H1 (cell line): ENCODE measurements around the gene BMAL2. TPM values are rescaled to one million over a fixed set of nuclear protein-coding genes. Genes with fewer than 3 reads are reported as not detected.

Experiments
- CTCF ChIA-PET: fragments of 300-600 bp; sonication (Branson Sonifier 250); formaldehyde crosslinking; loops from one replicate; lab custom pipeline; 2021; ENCODE audit not compliant: partially characterized antibody; lab: Charles Lee
- POLR2A ChIA-PET: fragments of 300-600 bp; sonication (Branson Sonifier 250); formaldehyde crosslinking; loops from one replicate; lab custom pipeline; 2021; ENCODE audit warnings: inconsistent platforms; ENCODE audit not compliant: partially characterized antibody; lab: Charles Lee
- DNase-seq, 2 experiments: peaks; one replicate each; pipeline versions ENCODE4 v3.0.0 to v3.0.0-alpha.2; 2010 to 2022; ENCODE audit warnings: low spot score in 2 of 2, low read depth in 1 of 2, mixed read lengths in 1 of 2
- FAIRE-seq: peaks from 2 replicates; lab custom pipeline; 2011; peaks lifted over from hg19 to GRCh38; lab: Jason Lieb, UNC
- H2AFZ ChIP-seq: 2 replicates; pipeline ENCODE4 v1.8.1; 2012; ENCODE audit warnings: low read length, inconsistent platforms
- H2AK5ac ChIP-seq: 2 replicates; pipeline ENCODE4 v1.6.1; 2013; ENCODE audit warnings: low read depth, low read length
- H2BK120ac ChIP-seq: replicated peaks from 2 replicates; pipeline ENCODE3; 2013; ENCODE audit warnings: low read depth, low read length, inconsistent platforms
- H2BK12ac ChIP-seq: 2 replicates; pipeline ENCODE4 v1.6.1; 2013; ENCODE audit warnings: low read depth, low read length
- H2BK15ac ChIP-seq: 2 replicates; pipeline ENCODE4 v1.6.1; 2013; ENCODE audit warnings: low read length
- H2BK20ac ChIP-seq: 2 replicates; pipeline ENCODE4 v1.6.1; 2013; ENCODE audit warnings: low read length
- H2BK5ac ChIP-seq: 2 replicates; pipeline ENCODE4 v1.6.1; 2013; ENCODE audit warnings: low read depth, low read length
- H3K14ac ChIP-seq: 2 replicates; pipeline ENCODE4 v1.6.1; 2013; ENCODE audit warnings: inconsistent platforms; ENCODE audit not compliant: insufficient read length
- H3K18ac ChIP-seq: 2 replicates; pipeline ENCODE4 v1.6.1; 2013; ENCODE audit warnings: low read length; ENCODE audit errors: extremely low read depth
- H3K23ac ChIP-seq: 2 replicates; pipeline ENCODE4 v1.6.1; 2013; ENCODE audit warnings: inconsistent platforms; ENCODE audit not compliant: insufficient read length
- H3K23me2 ChIP-seq: 2 replicates; pipeline ENCODE4 v1.6.1; 2013; ENCODE audit warnings: low read depth, low read length
- H3K27ac ChIP-seq: 2 replicates; pipeline ENCODE4 v1.6.1; 2011; ENCODE audit warnings: low read depth, low read length, inconsistent platforms
- H3K27me3 ChIP-seq, 4 experiments: replicated peaks in 1 of 4; 1 replicate in 1 of 4; 2 replicates in 3 of 4; pipeline versions ENCODE4 v1.6.1 to v1.8.1; 2011 to 2013; ENCODE audit warnings: low read length in 3 of 4, mild to moderate bottlenecking in 3 of 4, inconsistent platforms in 2 of 4, mixed read lengths in 2 of 4, moderate library complexity in 1 of 4; ENCODE audit not compliant: control insufficient read depth in 3 of 4, insufficient read depth in 3 of 4; ENCODE audit errors: extremely low read depth in 1 of 4
- H3K36me3 ChIP-seq, 4 experiments: 2 replicates each; pipeline versions ENCODE4 v1.6.1 to v1.8.1; 2011 to 2013; ENCODE audit warnings: mild to moderate bottlenecking in 4 of 4, low read length in 3 of 4, moderate library complexity in 2 of 4, control low read depth in 1 of 4, inconsistent platforms in 1 of 4; ENCODE audit not compliant: insufficient read depth in 4 of 4, control insufficient read depth in 2 of 4
- H3K4ac ChIP-seq: replicated peaks from 2 replicates; pipeline ENCODE3; 2013; ENCODE audit warnings: low read length, low read depth, mixed read lengths, inconsistent platforms; ENCODE audit not compliant: insufficient read length
- H3K4me1 ChIP-seq, 4 experiments: replicated peaks in 1 of 4; 1 replicate in 1 of 4; 2 replicates in 3 of 4; pipeline versions ENCODE4 v1.6.1 to v1.8.1; 2011 to 2013; ENCODE audit warnings: low read length in 3 of 4, inconsistent platforms in 2 of 4, mixed read lengths in 1 of 4; ENCODE audit not compliant: insufficient read depth in 4 of 4, control insufficient read depth in 3 of 4
- H3K4me2 ChIP-seq, 2 experiments: 2 replicates each; pipeline versions ENCODE4 v1.6.1 to v1.8.1; 2011 to 2013; ENCODE audit warnings: low read depth in 2 of 2, low read length in 2 of 2, control low read depth in 1 of 2, inconsistent platforms in 1 of 2, mild to moderate bottlenecking in 1 of 2; ENCODE audit not compliant: insufficient read depth in 1 of 2
- H3K4me3 ChIP-seq, 4 experiments: fragments of 200-600, 300-600 bp in 1 of 4; sonication (generic), shearing (Covaris generic), sonication (Bioruptor Twin) in 1 of 4; 2 replicates each; pipeline versions ENCODE4 v1.5.1 to v1.8.1; 2011 to 2016; ENCODE audit warnings: low read length in 4 of 4, low read depth in 3 of 4, control low read depth in 2 of 4, inconsistent platforms in 2 of 4, mild to moderate bottlenecking in 2 of 4, mixed read lengths in 1 of 4, moderate library complexity in 1 of 4; ENCODE audit not compliant: insufficient read depth in 2 of 4; ENCODE audit errors: extremely low read depth in 1 of 4
- H3K56ac ChIP-seq: replicated peaks from 2 replicates; pipeline ENCODE3; 2013; ENCODE audit warnings: low read depth, mild to moderate bottlenecking, mixed read lengths, low read length, inconsistent platforms; ENCODE audit not compliant: insufficient read length
- H3K79me1 ChIP-seq: 2 replicates; pipeline ENCODE4 v1.6.1; 2013; ENCODE audit warnings: low read depth, low read length, control low read depth
- H3K79me2 ChIP-seq, 2 experiments: 2 replicates each; pipeline versions ENCODE4 v1.6.1 to v1.8.1; 2012 to 2013; ENCODE audit warnings: low read length in 2 of 2, mild to moderate bottlenecking in 2 of 2, inconsistent platforms in 1 of 2; ENCODE audit not compliant: insufficient read depth in 2 of 2, control insufficient read depth in 1 of 2
- H3K9ac ChIP-seq, 4 experiments: replicated peaks in 1 of 4; 1 replicate in 1 of 4; 2 replicates in 3 of 4; pipeline versions ENCODE4 v1.6.1 to v1.8.1; 2011 to 2013; ENCODE audit warnings: low read depth in 3 of 4, low read length in 3 of 4, control low read depth in 2 of 4, mild to moderate bottlenecking in 2 of 4, moderate library complexity in 2 of 4, inconsistent platforms in 1 of 4; ENCODE audit errors: extremely low read depth in 1 of 4
- H3K9me3 ChIP-seq, 2 experiments: 2 replicates each; pipeline versions ENCODE4 v1.6.1 to v1.8.1; 2012 to 2013; ENCODE audit warnings: mild to moderate bottlenecking in 2 of 2, moderate library complexity in 2 of 2, control low read depth in 1 of 2, inconsistent platforms in 1 of 2, low read depth in 1 of 2, low read length in 1 of 2, mixed read lengths in 1 of 2; ENCODE audit not compliant: insufficient read depth in 2 of 2
- H4K20me1 ChIP-seq, 2 experiments: replicated peaks in 1 of 2; 2 replicates each; pipeline versions ENCODE3 to v1.8.1; 2011 to 2013; ENCODE audit warnings: inconsistent platforms in 2 of 2, low read length in 2 of 2, mild to moderate bottlenecking in 1 of 2; ENCODE audit not compliant: insufficient read depth in 2 of 2, control insufficient read depth in 1 of 2
- H4K5ac ChIP-seq: 2 replicates; pipeline ENCODE4 v1.6.1; 2013; ENCODE audit warnings: low read length, low read depth, mixed read lengths, inconsistent platforms; ENCODE audit not compliant: insufficient read length
- H4K8ac ChIP-seq: 2 replicates; pipeline ENCODE4 v1.8.0; 2013; ENCODE audit warnings: mild to moderate bottlenecking, moderate library complexity, low read length, inconsistent platforms; ENCODE audit not compliant: insufficient read depth; ENCODE audit errors: extremely low read depth
- H4K91ac ChIP-seq: replicated peaks from 2 replicates; pipeline ENCODE3; 2013; ENCODE audit warnings: low read length, mixed read lengths, inconsistent platforms; ENCODE audit not compliant: insufficient read length
- ASH2L ChIP-seq: fragments of 200-600, 300-600 bp; sonication (generic); IDR thresholded peaks from one replicate; pipeline ENCODE4 v1.7.1; 2017; ENCODE audit warnings: low read length
- MAX ChIP-seq: IDR thresholded peaks from 2 replicates; pipeline ENCODE4 v1.6.1; 2012; ENCODE audit warnings: inconsistent platforms
- NRF1 ChIP-seq: IDR thresholded peaks from 2 replicates; pipeline ENCODE4 v1.6.1; 2011; ENCODE audit warnings: mild to moderate bottlenecking, low read depth, low read length, improper control_type of control experiment
- RBBP5 ChIP-seq: IDR thresholded peaks from 2 replicates; pipeline ENCODE4 v1.7.1; 2012; ENCODE audit warnings: low read depth, mild to moderate bottlenecking, inconsistent platforms, low read length, moderate library complexity, borderline replicate concordance
- TAF7 ChIP-seq: optimal IDR thresholded peaks from 2 replicates; pipeline ENCODE3; 2011; ENCODE audit warnings: low read depth, mild to moderate bottlenecking, inconsistent platforms, low read length, moderate library complexity, borderline replicate concordance
- WGBS, 2 experiments: shearing (Covaris generic) in 1 of 2; methylation state at CpG; one replicate each; pipeline versions ENCODE4 v1.1.6 to v1.1.7; 2013 to 2015; ENCODE audit warnings: low lambda C conversion rate in 2 of 2, mixed read lengths in 2 of 2, inconsistent platforms in 1 of 2, low coverage in 1 of 2, missing lambda C conversion rate in 1 of 2; ENCODE audit not compliant: insufficient replicate concordance in 2 of 2, insufficient coverage in 1 of 2, insufficient read length in 1 of 2; ENCODE audit errors: extremely low coverage in 1 of 2, missing lambda C conversion rate in 1 of 2; 5-methylcytosine and 5-hydroxymethylcytosine counted together
- polyA plus RNA-seq, 7 experiments: library from polyadenylated mRNA; depleted of rRNA in 3 of 7; stranded (reverse) in 5 of 7; unstranded in 2 of 7; fragments of >200 nt in 5 of 7; fragments of 200-250 nt in 2 of 7; gene quantifications; 1 replicate in 5 of 7; 2 replicates in 1 of 7; 4 replicates in 1 of 7; pipeline versions ENCODE4 v1.2.1 to v1.2.3, GENCODE V29; 2011 to 2013; ENCODE audit warnings: missing spikeins in 2 of 7, mixed read lengths in 2 of 7
- total RNA-seq: library from RNA; stranded (reverse); fragmentation: NEBNext Ultra II Directional; extraction: Animal tissue kit (Norgen Biotek cat#: 25700); gene quantifications from 2 replicates; pipeline ENCODE4 v1.2.1, GENCODE V29; 2021

The BMAL2 gene
- total and polyA plus RNA-seq, 2 of the 8 experiments (the other 6 are each of a cell fraction or from before 2014, with no cell fraction given) = 3.2 to 20.6 TPM

DNA sequence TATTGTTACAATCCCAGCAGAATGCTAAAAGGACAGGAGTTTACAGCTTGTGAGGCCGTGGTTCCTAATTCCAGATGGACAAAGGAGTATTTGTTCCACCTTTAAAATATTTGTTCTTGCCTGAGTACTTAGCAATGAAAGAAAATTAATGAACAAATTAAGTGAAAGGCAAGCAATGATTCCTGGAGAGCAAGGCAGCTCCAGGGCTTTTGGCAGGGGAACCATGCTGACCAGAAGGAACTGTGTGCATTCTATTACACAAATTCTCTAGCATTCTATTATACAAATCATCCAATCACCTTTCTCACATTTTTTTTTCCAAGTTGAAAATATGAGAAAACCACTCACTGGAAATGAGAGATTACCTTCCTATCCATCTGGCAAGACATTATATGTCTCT is 1.8 kb upstream of the BMAL2 start:
- no peak overlapping the region for H2AK5ac ChIP-seq
- H4K91ac ChIP-seq = no peak overlapping the region
- H3K9ac ChIP-seq = no peak overlapping the region
- no peak overlapping the region for H3K4me2 ChIP-seq
- no peak overlapping the region for H4K8ac ChIP-seq
- H3K9me3 ChIP-seq = no peaks in the 10 kb centered on the region
- H3K14ac ChIP-seq = no peak overlapping the region
- H3K23ac ChIP-seq = no peak overlapping the region
- no peak overlapping the region for H2BK15ac ChIP-seq
- no peak overlapping the region for H3K4me3 ChIP-seq
- H4K20me1 ChIP-seq = peaks cover 2 to 3% of the 10 kb centered on the region in 2 experiments
- H3K4me1 ChIP-seq = peaks cover 0 to 8% (median 2%) of the 10 kb centered on the region in 4 experiments; a peak in 5 of 7 replicates
- no peak overlapping the region for H3K27ac ChIP-seq
- POLR2A ChIA-PET = interaction anchor here (0.8 to 1.6 kb wide), 2 partner anchors 14 to 27 kb away, joined by 3 read pairs; no protein-coding TSS in a partner anchor
- H2BK12ac ChIP-seq = no peak overlapping the region
- H3K79me2 ChIP-seq = peaks cover 0 to 21% of the 10 kb centered on the region in 2 experiments; a peak in 2 of 4 replicates
- H2AFZ ChIP-seq = no peak overlapping the region
- TF ChIP-seq TAF7 = no peak
- TF ChIP-seq NRF1 = no peak
- TF ChIP-seq ASH2L = no peak
- no peak for TF ChIP-seq MAX
- TF ChIP-seq RBBP5 = no peak
- 85% methylated on average over 1 of the region's 1 CpG; no CpG with 5 or more reads in 1 of the 2 experiments for WGBS, 2 experiments
- H3K18ac ChIP-seq = no peak overlapping the region
- H3K56ac ChIP-seq = no peak overlapping the region
- peaks cover 12% of the 10 kb centered on the region for H3K23me2 ChIP-seq
- FAIRE-seq (no peak), DNase-seq (no peak)
- no peak overlapping the region for H3K4ac ChIP-seq
- H3K27me3 ChIP-seq = peaks cover 3 to 14% (median 7%) of the 10 kb centered on the region in 4 experiments
- CTCF ChIA-PET = interaction anchor here (1.1 kb wide), 2 partner anchors 54 to 219 kb away, joined by 3 to 4 read pairs; no protein-coding TSS in a partner anchor
- H2BK20ac ChIP-seq = no peak overlapping the region
- no peaks in the 10 kb centered on the region for H3K79me1 ChIP-seq
- H2BK5ac ChIP-seq = no peak overlapping the region
- H3K36me3 ChIP-seq = peaks cover 0 to 3% (median 0%) of the 10 kb centered on the region in 4 experiments; a peak in 2 of 8 replicates
- H4K5ac ChIP-seq = no peak overlapping the region
- no peak overlapping the region for H2BK120ac ChIP-seq
